NCI-H1436 (cell line): ENCODE results near the gene ADGRL1.
A peak's percentile ranks its signal among the peaks of the same experiment; 100 is the strongest.

ENCODE experiments used
- DNase-seq: peaks from one replicate; lab custom pipeline; 2025; lab: John Stamatoyannopoulos, UW

ADGRL1 gene

GRCh38 chr19:14139944-14140343, 66.0 kb downstream of the ADGRL1 start:
- no peak for DNase-seq

GRCh38 chr19:14138576-14139265, 67.2 kb downstream of the ADGRL1 start:
- DNase-seq, result no peak

GRCh38 chr19:14136509-14137281, 69.3 kb downstream of the ADGRL1 start, which contains the start of gene ASF1B:
Gene ASF1B (minus strand): TSS chr19:14136589. CDS start chr19:14136456, 133 bp downstream.
- DNase-seq, result peak; percentile 100

GRCh38 chr19:14135985-14136508, 69.9 kb downstream of the ADGRL1 start:
- no peak for DNase-seq

- DNase-seq, result no peak
Observed at GRCh38 chr19:14135355-14135754, 70.6 kb downstream of the ADGRL1 start.

GRCh38 chr19:14127929-14128509, 78.0 kb downstream of the ADGRL1 start:
- no peak for DNase-seq

GRCh38 chr19:14127176-14127575, 78.8 kb downstream of the ADGRL1 start:
- no peak for DNase-seq

GRCh38 chr19:14122924-14123323, 83.0 kb downstream of the ADGRL1 start:
- DNase-seq, result no peak

- DNase-seq, result no peak
Observed at GRCh38 chr19:14120497-14120780, 85.5 kb downstream of the ADGRL1 start.

GRCh38 chr19:14119644-14120496, 86.1 kb downstream of the ADGRL1 start:
- no peak for DNase-seq

GRCh38 chr19:14119146-14119545, 86.8 kb downstream of the ADGRL1 start:
- DNase-seq, result no peak

- no peak for DNase-seq
Observed at GRCh38 chr19:14118165-14119051, 87.6 kb downstream of the ADGRL1 start.

GRCh38 chr19:14117668-14118164, 88.3 kb downstream of the ADGRL1 start, which contains the start of gene PRKACA:
Gene PRKACA (minus strand): TSS chr19:14117762. CDS start chr19:14117547, 215 bp downstream.
- peak; percentile 98 for DNase-seq

GRCh38 chr19:14116918-14117578, 88.9 kb downstream of the ADGRL1 start:
- no peak for DNase-seq

GRCh38 chr19:14116525-14116917, 89.4 kb downstream of the ADGRL1 start:
- no peak for DNase-seq

- DNase-seq, result no peak
Observed at GRCh38 chr19:14115756-14116155, 90.2 kb downstream of the ADGRL1 start.

GRCh38 chr19:14114854-14115253, 91.1 kb downstream of the ADGRL1 start:
- no peak for DNase-seq

- no peak for DNase-seq
Observed at GRCh38 chr19:14114439-14114838, 91.5 kb downstream of the ADGRL1 start.

- DNase-seq, result no peak
Observed at GRCh38 chr19:14113762-14114414, 92.1 kb downstream of the ADGRL1 start.
